PFSK-1 (cell line): ENCODE data around the gene LMBRD1.

Experiments
- FOXP2 ChIP-seq: optimal IDR thresholded peaks from 2 replicates; pipeline ENCODE3; 2011; ENCODE audit warnings: borderline replicate concordance, control low read depth, inconsistent platforms; ENCODE audit not compliant: insufficient read depth; ENCODE audit errors: extremely low read length, extremely low read depth
- POLR2AphosphoS5 ChIP-seq: IDR thresholded peaks from 2 replicates; pipeline ENCODE4 v1.6.1; 2012; ENCODE audit warnings: low read depth, mild to moderate bottlenecking, control low read depth, low read length, moderate library complexity
- REST ChIP-seq, 2 experiments: IDR thresholded peaks; 2 replicates each; pipeline versions ENCODE4 v1.6.1 to v1.8.0; 2011 to 2012; ENCODE audit warnings: low read depth in 2 of 2, low read length in 2 of 2, control low read depth in 1 of 2, inconsistent platforms in 1 of 2, mild to moderate bottlenecking in 1 of 2, moderate library complexity in 1 of 2; ENCODE audit not compliant: insufficient read depth in 1 of 2
- SIN3A ChIP-seq: IDR thresholded peaks from 2 replicates; pipeline ENCODE4 v1.6.1; 2012; ENCODE audit warnings: mild to moderate bottlenecking, low read length, moderate library complexity, borderline replicate concordance; ENCODE audit not compliant: insufficient read depth
- TAF1 ChIP-seq: IDR thresholded peaks from 2 replicates; pipeline ENCODE4 v1.6.1; 2012; ENCODE audit warnings: low read length, control low read depth, borderline replicate concordance; ENCODE audit not compliant: insufficient read depth

The LMBRD1 gene

GRCh38 chr6:69627625-69628024 lies 169.2 kb downstream of the LMBRD1 start:
- TF ChIP-seq TAF1, result no peak
- TF ChIP-seq SIN3A, result no peak

- TF ChIP-seq POLR2AphosphoS5 (no peak), REST (IDR thresholded peaks at IDR 0.05; ENCODE audit: insufficient read depth in 1 of 2, low read depth in 2 of 2, low read length in 2 of 2) (no peak), FOXP2 (no peak), SIN3A (no peak), TAF1 (no peak)
Observed at GRCh38 chr6:69624944-69625343, 171.9 kb downstream of the LMBRD1 start.
